ENCODE measurements around the gene STOX2.

GRCh38 chr4:183860731-183861130, 44.4 kb upstream of the STOX2 start:
- TF ChIP-seq MAX (IDR thresholded peaks at IDR 0.05), result no peak
- no peak for TF ChIP-seq EGR1 (IDR thresholded peaks at IDR 0.05)
- no peak for TF ChIP-seq EP300 (IDR thresholded peaks at IDR 0.05; ENCODE audit: borderline replicate concordance)
- TF ChIP-seq CREB1 (IDR thresholded peaks at IDR 0.05; ENCODE audit: low read depth), result no peak
- TF ChIP-seq YY1 (IDR thresholded peaks at IDR 0.05; ENCODE audit: low read depth), result no peak
- TF ChIP-seq CEBPB (IDR thresholded peaks at IDR 0.05), result no peak

Measured in Ishikawa (cell line).